ENCODE data around the gene GOPC. TPM values are rescaled to one million over a fixed set of nuclear protein-coding genes. Genes with fewer than 3 reads are reported as not detected.
"Not testable (repeated sequence)": the region's sequence is repeated elsewhere in the genome, so short reads cannot be mapped to it uniquely, and the experiment has no call there.

GOPC gene
- total RNA-seq, 1 experiment from 2014 or later, result 49.5 TPM

DNA sequence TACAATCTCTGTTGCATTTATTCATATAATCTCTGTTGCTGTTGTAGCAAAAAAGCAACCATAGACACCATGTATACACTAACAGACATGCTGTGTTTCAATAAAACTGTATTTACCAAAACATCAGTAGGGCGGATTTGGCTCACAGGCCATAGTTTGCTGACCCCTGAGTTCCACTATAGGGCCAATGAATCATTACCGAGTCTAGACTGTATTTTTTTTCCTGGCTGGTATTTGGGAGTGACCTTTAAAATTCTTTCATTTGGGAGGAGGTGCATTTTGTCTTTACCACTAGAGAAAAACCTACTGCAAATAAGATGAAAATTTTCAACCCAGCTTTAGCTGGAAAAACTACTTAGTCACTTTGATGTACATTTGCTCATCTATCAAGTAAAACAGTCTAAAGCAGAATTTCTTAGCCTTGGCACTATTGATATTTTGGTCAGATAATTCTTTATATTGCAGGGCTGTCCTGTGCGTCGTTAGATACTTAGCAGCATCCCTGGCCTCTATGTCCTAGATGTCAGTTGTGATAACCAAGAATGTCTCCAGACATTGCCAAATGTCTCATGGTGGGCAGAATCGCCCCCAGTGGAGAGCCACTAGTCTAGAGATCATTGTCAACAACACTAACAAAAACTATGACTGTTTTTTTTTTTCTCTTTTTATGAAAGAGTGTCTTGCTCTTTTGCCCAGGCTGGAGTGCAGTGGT, 80.4 kb downstream of the GOPC start:
- Histone ChIP-seq H3K9me3 (replicated peaks) (no peaks in the 10 kb centered on the region), H3K4me1 (no peaks in the 10 kb centered on the region), H3K27me3 (no peaks in the 10 kb centered on the region), H3K4me3 (no peak overlapping the region), H3K36me3 (no peaks in the 10 kb centered on the region), H3K27ac (no peak overlapping the region)
- DNase-seq, result no peak

DNA sequence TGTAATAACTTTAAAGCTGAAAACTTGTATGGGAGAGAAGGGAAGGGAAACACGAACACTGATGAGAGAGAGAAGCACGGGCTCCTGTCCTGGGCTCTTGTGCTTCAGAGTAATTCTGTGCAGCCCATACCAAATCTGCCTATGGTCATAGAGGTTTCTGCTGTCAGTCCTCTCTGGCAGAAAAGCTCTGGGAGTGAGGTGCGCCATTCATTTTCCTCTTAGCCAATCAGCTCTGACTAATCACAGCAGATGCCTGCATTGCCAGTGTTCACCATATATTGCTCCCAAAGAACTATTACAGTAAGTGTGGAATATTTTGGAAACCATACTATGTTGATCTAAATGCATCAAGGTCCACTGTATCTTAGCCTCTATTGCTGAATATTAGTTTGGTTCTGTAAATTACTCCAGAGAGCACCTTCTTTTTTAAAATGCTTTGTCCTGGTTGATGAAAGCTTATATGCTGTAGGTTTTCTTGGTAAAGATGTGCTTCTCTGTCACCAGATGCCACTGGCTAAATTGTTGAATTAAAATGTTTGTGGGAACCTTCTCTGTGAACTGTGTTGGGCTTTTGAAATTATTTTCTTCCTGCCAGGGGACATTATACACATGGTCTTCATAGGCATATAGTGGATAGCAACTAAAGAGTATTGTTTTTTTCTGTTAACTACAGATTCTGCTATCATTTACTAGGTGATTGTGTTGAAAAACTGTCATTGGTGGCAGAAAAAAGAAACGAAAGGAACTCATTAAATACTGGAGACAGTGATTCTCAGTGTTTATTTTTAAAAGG, 81.5 kb downstream of the GOPC start:
- Histone ChIP-seq H3K27ac (no peak overlapping the region), H3K4me1 (no peaks in the 10 kb centered on the region), H3K9me3 (replicated peaks) (no peaks in the 10 kb centered on the region), H3K4me3 (no peak overlapping the region), H3K27me3 (no peaks in the 10 kb centered on the region), H3K36me3 (no peaks in the 10 kb centered on the region)
- no peak for DNase-seq

DNA sequence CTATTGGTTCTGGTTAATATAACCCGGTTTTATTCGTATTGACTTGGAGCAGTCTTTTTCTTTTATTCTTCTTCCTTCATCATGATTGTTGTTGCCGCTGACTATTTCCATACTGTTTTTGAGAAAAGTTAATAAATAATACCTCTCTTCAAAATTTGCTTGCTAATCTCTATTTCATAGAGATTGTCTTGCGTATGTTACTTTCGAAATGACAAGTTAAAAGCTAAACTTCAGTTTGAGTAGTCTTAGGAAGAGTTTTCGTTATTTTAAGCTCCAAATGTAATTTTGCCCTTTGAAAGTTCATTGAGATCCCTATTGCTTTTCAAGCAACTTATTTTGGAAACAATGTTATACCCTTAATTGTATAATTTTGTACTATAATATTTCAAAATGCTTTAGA, 83.4 kb downstream of the GOPC start:
- Histone ChIP-seq H3K4me3 (no peak overlapping the region), H3K27me3 (no peaks in the 10 kb centered on the region), H3K4me1 (no peaks in the 10 kb centered on the region), H3K36me3 (no peaks in the 10 kb centered on the region), H3K9me3 (replicated peaks) (no peaks in the 10 kb centered on the region), H3K27ac (no peak overlapping the region)
- DNase-seq, result no peak

DNA sequence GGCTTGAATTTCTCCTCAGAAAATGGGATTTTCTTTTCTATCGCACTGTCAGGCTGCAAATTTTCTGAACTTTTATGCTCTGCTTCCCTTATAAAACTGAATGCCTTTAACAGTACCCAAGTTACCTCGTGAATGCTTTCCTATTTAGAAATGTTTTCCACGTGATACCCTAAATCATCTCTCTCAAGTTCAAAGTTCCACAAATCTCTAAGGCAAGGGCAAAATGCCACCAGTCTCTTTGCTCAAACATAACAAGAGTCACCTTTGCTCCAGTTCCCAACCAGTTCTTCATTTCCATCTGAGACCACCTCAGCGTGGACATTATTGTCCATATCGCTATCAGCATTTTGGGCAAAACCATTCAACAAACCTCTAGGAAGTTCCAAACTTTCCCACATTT, 84.3 kb downstream of the GOPC start:
- H3K27me3 ChIP-seq; H3K9me3 ChIP-seq (replicated peaks); H3K4me1 ChIP-seq; H3K4me3 ChIP-seq; DNase-seq; H3K36me3 ChIP-seq; H3K27ac ChIP-seq: not testable (repeated sequence)

DNA sequence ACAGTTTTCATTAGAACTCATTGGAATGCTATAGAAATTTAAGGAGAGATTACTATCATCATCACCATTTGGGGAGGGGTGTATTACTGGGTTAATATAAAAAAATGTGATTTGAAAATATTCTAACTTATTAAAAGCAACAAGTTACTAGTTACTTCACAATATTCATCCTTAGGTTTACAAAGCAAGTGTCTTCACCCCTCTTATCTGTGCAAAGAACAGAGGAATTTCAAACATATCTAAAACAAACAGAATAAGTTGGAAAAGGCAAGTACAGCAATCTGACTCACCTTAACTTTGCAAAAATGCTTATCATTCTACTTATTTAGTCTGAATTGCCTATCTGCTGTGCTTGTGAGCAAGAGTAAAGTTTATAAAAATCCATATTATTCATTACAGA, 87.0 kb downstream of the GOPC start:
- H3K4me1 ChIP-seq, result no peaks in the 10 kb centered on the region
- no peaks in the 10 kb centered on the region for H3K9me3 ChIP-seq (replicated peaks)
- no peak for DNase-seq
- H3K27ac ChIP-seq, result no peak overlapping the region
- no peak overlapping the region for H3K4me3 ChIP-seq
- no peaks in the 10 kb centered on the region for H3K36me3 ChIP-seq
- H3K27me3 ChIP-seq, result no peaks in the 10 kb centered on the region

DNA sequence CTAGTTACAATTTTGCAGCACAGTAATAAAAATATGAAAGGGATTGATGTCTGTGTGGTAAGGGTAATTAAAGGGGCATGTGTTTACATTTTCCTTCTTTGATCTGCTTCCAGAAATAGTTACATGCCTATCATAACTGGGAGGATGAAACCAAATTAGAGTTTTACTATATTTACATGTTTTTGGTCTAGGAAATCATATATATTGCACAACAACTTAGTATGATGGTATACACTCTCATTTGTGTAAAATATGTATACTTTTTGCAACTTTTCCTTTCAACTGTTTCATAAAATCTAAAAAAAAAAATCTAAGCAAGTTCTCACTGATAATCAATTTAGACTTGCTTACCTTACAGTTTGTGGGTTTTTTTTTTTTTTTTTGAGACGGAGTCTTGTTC, 87.7 kb downstream of the GOPC start:
- Histone ChIP-seq H3K27me3 (no peaks in the 10 kb centered on the region), H3K9me3 (replicated peaks) (no peaks in the 10 kb centered on the region), H3K36me3 (no peaks in the 10 kb centered on the region), H3K4me3 (no peak overlapping the region), H3K4me1 (no peaks in the 10 kb centered on the region), H3K27ac (no peak overlapping the region)
- no peak for DNase-seq

DNA sequence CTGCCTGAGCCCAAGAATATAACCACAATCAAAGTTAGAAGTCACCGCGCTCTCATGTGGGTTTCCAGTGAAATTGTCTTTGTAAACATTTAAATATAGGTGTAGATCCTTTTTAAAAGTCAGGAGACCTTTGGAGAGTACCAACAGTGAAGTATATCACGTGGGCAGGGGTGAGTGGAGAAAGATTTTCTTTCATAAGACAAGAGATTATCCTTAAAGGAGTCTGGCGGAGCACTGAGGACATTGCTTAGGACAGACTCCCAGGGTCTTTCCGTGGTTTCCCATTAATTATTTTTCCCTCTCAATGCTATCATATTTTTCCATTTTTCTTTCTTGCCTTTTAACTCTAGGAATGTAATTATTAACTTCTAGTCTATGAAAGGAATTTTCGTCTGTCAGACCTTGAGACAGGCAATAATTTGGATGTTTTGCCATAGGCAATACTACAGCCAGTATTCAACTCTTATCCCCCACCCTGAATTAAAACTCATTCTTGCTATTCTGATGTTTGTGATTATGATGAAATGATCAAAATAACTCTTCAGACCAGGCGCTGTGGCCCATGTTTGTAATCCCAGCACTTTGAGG, 88.4 kb downstream of the GOPC start:
- DNase-seq, result no peak
- Histone ChIP-seq H3K36me3 (no peaks in the 10 kb centered on the region), H3K4me1 (no peaks in the 10 kb centered on the region), H3K9me3 (replicated peaks) (no peaks in the 10 kb centered on the region), H3K4me3 (no peak overlapping the region), H3K27ac (no peak overlapping the region), H3K27me3 (no peaks in the 10 kb centered on the region)

DNA sequence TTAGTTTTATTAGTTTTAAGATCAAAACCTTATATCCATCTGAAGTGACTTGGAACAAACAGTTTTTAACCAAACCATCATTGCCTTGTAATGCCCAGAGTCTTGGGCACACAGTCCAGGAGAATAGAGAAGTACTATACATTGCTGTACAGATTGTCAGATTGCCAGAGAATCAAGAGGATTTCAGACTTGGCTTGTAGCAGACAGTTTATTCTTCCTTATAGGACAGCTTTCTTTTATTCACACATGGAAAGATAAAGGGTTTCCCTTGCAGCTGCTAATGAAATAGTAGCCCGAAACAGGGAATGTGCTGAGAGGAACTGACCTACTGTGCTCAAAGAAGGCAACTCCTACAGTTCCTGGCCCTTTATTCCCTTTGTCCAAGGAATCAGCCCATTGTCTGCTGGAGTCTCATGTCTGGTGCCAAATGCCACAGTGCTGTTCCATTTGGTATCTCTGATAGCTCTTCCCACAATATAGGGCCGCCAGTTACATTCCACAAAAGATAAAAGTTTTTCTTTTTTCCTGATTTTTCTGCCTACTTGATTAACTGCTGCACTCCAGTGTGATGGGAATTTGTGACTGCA, 89.2 kb downstream of the GOPC start:
- Histone ChIP-seq H3K4me3 (no peak overlapping the region), H3K4me1 (no peaks in the 10 kb centered on the region), H3K36me3 (no peaks in the 10 kb centered on the region), H3K27me3 (no peaks in the 10 kb centered on the region), H3K27ac (no peak overlapping the region), H3K9me3 (replicated peaks) (no peaks in the 10 kb centered on the region)
- DNase-seq, result no peak

DNA sequence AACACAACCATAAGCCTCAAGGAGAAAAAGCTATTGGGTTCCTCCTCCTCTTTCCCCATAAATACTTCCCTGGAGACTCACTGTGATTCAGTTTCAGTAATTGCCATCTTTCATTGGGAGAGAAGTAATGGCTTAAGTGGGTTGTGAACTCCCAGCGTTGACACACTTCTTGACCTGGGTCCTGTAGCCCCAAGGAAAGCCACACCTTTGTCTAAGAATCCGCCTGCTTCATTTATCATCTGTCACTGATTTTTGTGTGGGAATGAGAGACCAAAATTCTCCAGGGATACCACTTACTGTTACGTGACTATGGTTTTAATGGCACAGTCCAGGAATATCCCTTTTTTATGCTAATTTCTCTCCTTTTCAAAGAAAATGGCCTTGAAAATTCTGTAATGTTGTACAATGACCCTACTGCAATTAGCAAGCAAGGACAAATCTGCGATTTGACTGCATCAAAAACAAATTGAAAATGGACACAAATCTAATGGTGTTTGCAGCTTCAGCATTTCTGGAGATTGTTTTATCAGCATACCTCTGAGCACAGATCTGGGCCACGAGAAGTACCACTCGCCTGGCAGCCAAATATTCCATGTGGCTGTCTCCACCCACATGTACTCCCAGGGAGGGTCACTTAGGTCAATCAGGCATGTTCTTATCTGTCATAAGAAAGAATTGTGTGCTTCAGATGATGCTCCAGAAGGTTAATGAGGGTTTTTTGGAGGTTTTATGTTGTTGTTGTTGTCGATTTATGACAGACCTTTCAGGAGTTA, 90.1 kb downstream of the GOPC start:
- Histone ChIP-seq H3K27me3 (no peaks in the 10 kb centered on the region), H3K9me3 (replicated peaks) (no peaks in the 10 kb centered on the region), H3K27ac (no peak overlapping the region), H3K36me3 (no peaks in the 10 kb centered on the region), H3K4me1 (peaks cover 3% of the 10 kb centered on the region), H3K4me3 (no peak overlapping the region)
- no peak for DNase-seq

Other genes with a start within 250 kb of the GOPC start
- gene ROS1, start 176.6 kb downstream of the GOPC start, total RNA-seq (2014; rRNA removed; shearing (Covaris generic)), result 0.05 and 0.10 TPM in 2 replicates
- 6.8 and 7.4 TPM in 2 replicates for gene DCBLD1, start 119.8 kb downstream of the GOPC start, total RNA-seq (2014; rRNA removed; shearing (Covaris generic))
- gene NUS1, start 73.0 kb upstream of the GOPC start, total RNA-seq (2014; rRNA removed; shearing (Covaris generic)), result 21.3 and 22.5 TPM in 2 replicates